ENCODE measurements around the gene ATP6V0A1. TPM values are rescaled to one million over a fixed set of nuclear protein-coding genes. Genes with fewer than 3 reads are reported as not detected.

Gene ATP6V0A1
- total RNA-seq, 2 experiments from 2014 or later, result 10.4 to 14.4 TPM

DNA sequence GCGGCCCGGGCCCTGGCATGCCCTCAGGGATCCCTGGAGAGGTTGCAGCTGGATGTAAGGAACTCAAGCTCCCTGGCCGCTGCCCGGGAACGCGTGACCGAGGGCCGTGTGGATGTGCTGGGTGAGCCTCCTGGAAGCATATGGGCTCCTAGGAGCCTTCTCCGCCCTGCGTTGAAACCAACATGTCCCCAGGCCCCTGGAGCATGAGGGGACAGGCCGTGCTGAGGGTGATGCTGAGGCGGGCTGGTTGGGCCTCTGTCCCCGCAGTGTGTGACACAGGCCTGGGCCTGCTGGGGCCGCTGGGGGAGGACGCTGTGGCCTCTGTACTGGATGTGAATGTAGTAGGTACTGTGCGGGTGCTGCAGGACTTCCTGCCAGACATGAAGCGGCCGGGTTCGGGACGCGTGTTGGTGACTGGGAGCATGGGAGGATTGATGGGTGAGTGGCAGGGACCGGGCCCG, 88.4 kb downstream of the ATP6V0A1 start:
- H3K4me1 ChIP-seq (ENCODE audit: insufficient read depth, low read length), result peaks cover 20% of the 10 kb centered on the region
- H3K9me3 ChIP-seq (ENCODE audit: control insufficient read depth in 1 of 2, insufficient read depth in 1 of 2, low read length in 2 of 2), result no peaks in the 10 kb centered on the region
- Mint-ChIP-seq H3K9me3 (no peaks in the 10 kb centered on the region), H3K4me1 (ENCODE audit: low read depth) (peaks cover 12% of the 10 kb centered on the region), H3K27me3 (no peaks in the 10 kb centered on the region), H3K4me3 (no peak overlapping the region), H3K27ac (no peak overlapping the region), H3K36me3 (ENCODE audit: low read depth) (no peaks in the 10 kb centered on the region)
- intact Hi-C loops (cut with DNase I, micrococcal nuclease), result no loop called here
- CTCF ChIA-PET, result no interaction called here
- POLR2A ChIA-PET, result interaction anchor here (1.6 to 2.1 kb wide), 3 partner anchors 10 to 31 kb away, joined by 6 to 20 read pairs (median 9); partner anchors contain the start of genes NAGLU and PSMC3IP
- no peak overlapping the region for H3K27ac ChIP-seq (ENCODE audit: low read depth in 1 of 2, low read length in 2 of 2)
- no peak overlapping the region for H3K4me3 ChIP-seq (ENCODE audit: low read length)
- TF ChIP-seq, protein P1, sequence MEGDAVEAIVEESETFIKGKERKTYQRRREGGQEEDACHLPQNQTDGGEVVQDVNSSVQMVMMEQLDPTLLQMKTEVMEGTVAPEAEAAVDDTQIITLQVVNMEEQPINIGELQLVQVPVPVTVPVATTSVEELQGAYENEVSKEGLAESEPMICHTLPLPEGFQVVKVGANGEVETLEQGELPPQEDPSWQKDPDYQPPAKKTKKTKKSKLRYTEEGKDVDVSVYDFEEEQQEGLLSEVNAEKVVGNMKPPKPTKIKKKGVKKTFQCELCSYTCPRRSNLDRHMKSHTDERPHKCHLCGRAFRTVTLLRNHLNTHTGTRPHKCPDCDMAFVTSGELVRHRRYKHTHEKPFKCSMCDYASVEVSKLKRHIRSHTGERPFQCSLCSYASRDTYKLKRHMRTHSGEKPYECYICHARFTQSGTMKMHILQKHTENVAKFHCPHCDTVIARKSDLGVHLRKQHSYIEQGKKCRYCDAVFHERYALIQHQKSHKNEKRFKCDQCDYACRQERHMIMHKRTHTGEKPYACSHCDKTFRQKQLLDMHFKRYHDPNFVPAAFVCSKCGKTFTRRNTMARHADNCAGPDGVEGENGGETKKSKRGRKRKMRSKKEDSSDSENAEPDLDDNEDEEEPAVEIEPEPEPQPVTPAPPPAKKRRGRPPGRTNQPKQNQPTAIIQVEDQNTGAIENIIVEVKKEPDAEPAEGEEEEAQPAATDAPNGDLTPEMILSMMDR (IDR thresholded peaks at IDR 0.05), result no peak
- no peak for ATAC-seq (ENCODE audit: poor library complexity)
- peaks cover 7% of the 10 kb centered on the region for H3K36me3 ChIP-seq (ENCODE audit: insufficient read depth, low read length)
- no peaks in the 10 kb centered on the region for H3K27me3 ChIP-seq (ENCODE audit: control insufficient read depth in 1 of 2, insufficient read depth in 2 of 2, low read length in 2 of 2)
- no peak for DNase-seq

DNA sequence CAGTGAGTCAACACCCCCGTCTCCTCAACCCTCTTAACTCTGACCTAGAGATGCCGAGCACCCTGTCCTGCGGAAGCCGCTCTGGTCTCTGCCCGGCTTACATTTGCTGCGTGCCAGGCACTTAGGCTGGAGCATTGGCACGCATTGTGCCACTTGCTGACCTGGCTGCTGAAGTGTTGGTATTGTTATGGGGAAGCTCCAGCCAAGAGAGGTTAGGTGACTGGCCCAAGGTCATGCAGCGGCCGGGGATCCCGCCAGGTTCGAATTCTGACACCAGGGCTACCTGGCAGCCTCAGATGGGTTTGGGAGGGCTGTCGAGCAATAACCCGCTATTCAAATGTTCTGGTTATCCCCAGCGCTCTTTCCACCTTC, 89.0 kb downstream of the ATP6V0A1 start:
- DNase-seq, result no peak
- no peaks in the 10 kb centered on the region for H3K9me3 Mint-ChIP-seq

DNA sequence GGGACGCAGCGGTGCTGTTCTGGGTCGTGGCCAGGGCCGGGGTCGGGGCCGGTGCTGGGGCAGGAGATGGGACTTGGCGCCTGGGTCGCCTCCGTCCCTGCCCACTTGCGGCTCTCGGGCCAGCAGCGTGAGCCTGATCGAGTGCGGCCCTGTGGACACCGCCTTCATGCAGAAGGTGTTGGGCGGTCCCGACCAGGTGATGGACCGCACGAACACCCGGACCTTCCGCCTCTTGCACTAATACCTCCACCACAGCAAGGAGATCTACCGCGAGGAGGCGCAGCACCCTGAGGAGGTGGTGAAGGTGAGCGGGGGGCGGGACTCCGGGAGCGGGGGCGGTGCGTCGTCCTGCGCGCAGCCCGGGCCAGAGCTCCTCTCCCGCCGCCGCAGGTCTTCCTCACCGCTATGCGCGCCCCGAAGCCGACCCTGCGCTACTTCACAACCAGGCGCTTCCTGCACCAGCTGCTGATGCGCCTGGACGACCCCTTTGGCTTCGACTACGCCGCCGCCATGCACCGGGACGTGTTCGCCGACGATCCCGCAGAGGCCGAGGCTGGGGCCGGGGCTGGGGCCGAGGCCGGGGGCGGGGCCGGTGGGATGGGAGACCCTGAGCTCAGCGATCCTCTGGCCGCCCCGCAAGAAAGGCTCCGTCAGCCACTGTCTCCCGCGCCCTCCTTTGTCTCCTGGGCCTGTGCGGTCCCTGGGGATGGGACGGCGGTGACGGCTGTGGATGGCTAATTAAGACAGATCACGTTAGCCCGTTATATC, 89.6 kb downstream of the ATP6V0A1 start:
- peaks cover 3% of the 10 kb centered on the region for H3K36me3 ChIP-seq (ENCODE audit: insufficient read depth, low read length)
- H3K4me1 ChIP-seq (ENCODE audit: insufficient read depth, low read length), result peaks cover 21% of the 10 kb centered on the region
- H3K27ac ChIP-seq (ENCODE audit: low read depth in 1 of 2, low read length in 2 of 2), result no peak overlapping the region
- intact Hi-C loops (cut with DNase I, micrococcal nuclease), result loop anchor here in 1 of 2 experiments (1.0 kb wide), 1 partner anchor 28 kb away; no protein-coding TSS in a partner anchor
- H3K27me3 ChIP-seq (ENCODE audit: control insufficient read depth in 1 of 2, insufficient read depth in 2 of 2, low read length in 2 of 2), result no peaks in the 10 kb centered on the region
- Mint-ChIP-seq H3K4me3 (peak overlapping the region; percentile 35), H3K27ac (no peak overlapping the region), H3K27me3 (no peaks in the 10 kb centered on the region), H3K9me3 (no peaks in the 10 kb centered on the region), H3K4me1 (ENCODE audit: low read depth) (peaks cover 16% of the 10 kb centered on the region), H3K36me3 (ENCODE audit: low read depth) (no peaks in the 10 kb centered on the region)
- CTCF ChIA-PET, result interaction anchor here (0.6 to 1.2 kb wide), 6 partner anchors 11 to 449 kb away, joined by 3 to 5 read pairs (median 3); partner anchors contain the start of gene RPL27
- H3K4me3 ChIP-seq (ENCODE audit: low read length), result peak overlapping the region; percentile 26
- no peaks in the 10 kb centered on the region for H3K9me3 ChIP-seq (ENCODE audit: control insufficient read depth in 1 of 2, insufficient read depth in 1 of 2, low read length in 2 of 2)
- DNase-seq, result peak; percentile 67 to 92 (median 80)
- ATAC-seq (ENCODE audit: poor library complexity), result peak; percentile 97
- POLR2A ChIA-PET, result interaction anchor here (0.6 to 2.1 kb wide), 9 partner anchors 11 to 61 kb away, joined by 3 to 20 read pairs (median 4); partner anchors contain the start of genes NAGLU, PSMC3IP, RETREG3 and TUBG1
- TF ChIP-seq, protein P1 (IDR thresholded peaks at IDR 0.05), result peak; percentile 62

More for the DNA sequence above, 89.0 kb downstream of the ATP6V0A1 start:
- Mint-ChIP-seq H3K27ac (no peak overlapping the region), H3K4me1 (ENCODE audit: low read depth) (peaks cover 14% of the 10 kb centered on the region), H3K27me3 (no peaks in the 10 kb centered on the region), H3K4me3 (no peak overlapping the region), H3K36me3 (ENCODE audit: low read depth) (no peaks in the 10 kb centered on the region)
- ChIA-PET POLR2A (interaction anchor here (0.8 to 2.1 kb wide), 8 partner anchors 10 to 62 kb away, joined by 3 to 20 read pairs (median 5); partner anchors contain the start of genes NAGLU, PSMC3IP, RETREG3 and TUBG1), CTCF (interaction anchor here (1.0 kb wide), 1 partner anchor 450 kb away, joined by 4 read pairs; the partner anchor contains the start of gene RPL27)
- TF ChIP-seq, protein P1 (IDR thresholded peaks at IDR 0.05), result no peak
- Histone ChIP-seq H3K4me3 (ENCODE audit: low read length) (no peak overlapping the region), H3K27me3 (ENCODE audit: control insufficient read depth in 1 of 2, insufficient read depth in 2 of 2, low read length in 2 of 2) (no peaks in the 10 kb centered on the region), H3K36me3 (ENCODE audit: insufficient read depth, low read length) (peaks cover 6% of the 10 kb centered on the region), H3K27ac (ENCODE audit: low read depth in 1 of 2, low read length in 2 of 2) (no peak overlapping the region), H3K9me3 (ENCODE audit: control insufficient read depth in 1 of 2, insufficient read depth in 1 of 2, low read length in 2 of 2) (no peaks in the 10 kb centered on the region), H3K4me1 (ENCODE audit: insufficient read depth, low read length) (peaks cover 20% of the 10 kb centered on the region)
- intact Hi-C loops (cut with DNase I, micrococcal nuclease), result loop anchor here in 1 of 2 experiments (1.0 kb wide), 1 partner anchor 29 kb away; no protein-coding TSS in a partner anchor
- no peak for ATAC-seq (ENCODE audit: poor library complexity)
